Sigmoid colon (tissue), 3 donors: ENCODE data around the gene KCNS3.

ENCODE experiments used
- POLR2A ChIP-seq, 2 donors: fragments of 450-650 bp; IDR thresholded peaks; one replicate each; pipeline ENCODE4 v1.6.1; 2016; ENCODE audit warnings: antibody characterized with exemption in 2 of 2, mild to moderate bottlenecking in 2 of 2, moderate library complexity in 2 of 2
- TF ChIP-seq, protein P1 (sequence below), 4 experiments: fragments of 450-650 bp in 3 of 4; fragments of 200-600 bp in 1 of 4; IDR thresholded peaks; one replicate each; pipeline ENCODE4 v1.5.1; 2016 to 2019; ENCODE audit warnings: antibody characterized with exemption in 4 of 4, mild to moderate bottlenecking in 3 of 4, moderate library complexity in 2 of 4

GRCh38 chr2:17871639-17872038 lies 6.8 kb upstream of the KCNS3 start:
- TF ChIP-seq POLR2A (IDR thresholded peaks at IDR 0.05) = no peak
- TF ChIP-seq, protein P1, sequence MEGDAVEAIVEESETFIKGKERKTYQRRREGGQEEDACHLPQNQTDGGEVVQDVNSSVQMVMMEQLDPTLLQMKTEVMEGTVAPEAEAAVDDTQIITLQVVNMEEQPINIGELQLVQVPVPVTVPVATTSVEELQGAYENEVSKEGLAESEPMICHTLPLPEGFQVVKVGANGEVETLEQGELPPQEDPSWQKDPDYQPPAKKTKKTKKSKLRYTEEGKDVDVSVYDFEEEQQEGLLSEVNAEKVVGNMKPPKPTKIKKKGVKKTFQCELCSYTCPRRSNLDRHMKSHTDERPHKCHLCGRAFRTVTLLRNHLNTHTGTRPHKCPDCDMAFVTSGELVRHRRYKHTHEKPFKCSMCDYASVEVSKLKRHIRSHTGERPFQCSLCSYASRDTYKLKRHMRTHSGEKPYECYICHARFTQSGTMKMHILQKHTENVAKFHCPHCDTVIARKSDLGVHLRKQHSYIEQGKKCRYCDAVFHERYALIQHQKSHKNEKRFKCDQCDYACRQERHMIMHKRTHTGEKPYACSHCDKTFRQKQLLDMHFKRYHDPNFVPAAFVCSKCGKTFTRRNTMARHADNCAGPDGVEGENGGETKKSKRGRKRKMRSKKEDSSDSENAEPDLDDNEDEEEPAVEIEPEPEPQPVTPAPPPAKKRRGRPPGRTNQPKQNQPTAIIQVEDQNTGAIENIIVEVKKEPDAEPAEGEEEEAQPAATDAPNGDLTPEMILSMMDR (IDR thresholded peaks at IDR 0.05) = no peak
